Mesendoderm (in vitro differentiated cells): Measurements from ENCODE around the gene WDR44.
"Not testable (repeated sequence)": the region's sequence is repeated elsewhere in the genome, so short reads cannot be mapped to it uniquely, and the experiment has no call there.

Source experiments
- DNase-seq: peaks from one replicate; pipeline ENCODE4 v3.0.0; 2013
- H2AK5ac ChIP-seq: 2 replicates; pipeline ENCODE4 v1.6.1; 2013; ENCODE audit warnings: low read length, inconsistent platforms
- H2BK120ac ChIP-seq: 2 replicates; pipeline ENCODE4 v1.6.1; 2013; ENCODE audit warnings: low read depth, mild to moderate bottlenecking, low read length, moderate library complexity, mixed read lengths
- H2BK15ac ChIP-seq: replicated peaks from 2 replicates; pipeline ENCODE4 v1.6.1; 2013; ENCODE audit warnings: low read depth, mild to moderate bottlenecking, moderate library complexity
- H2BK5ac ChIP-seq: 2 replicates; pipeline ENCODE4 v1.6.1; 2013; ENCODE audit warnings: low read length, inconsistent platforms
- H3K18ac ChIP-seq: 2 replicates; pipeline ENCODE4 v1.6.1; 2013; ENCODE audit warnings: mild to moderate bottlenecking, low read length, mixed read lengths
- H3K23ac ChIP-seq: one replicate; pipeline ENCODE4 v1.6.1; 2013; ENCODE audit warnings: low read length
- H3K27ac ChIP-seq: 2 replicates; pipeline ENCODE4 v1.5.1; 2013; ENCODE audit warnings: low read depth, mild to moderate bottlenecking, inconsistent platforms, low read length, moderate library complexity
- H3K27me3 ChIP-seq: 2 replicates; pipeline ENCODE4 v1.6.1; 2013; ENCODE audit warnings: low read length, control low read depth, mild to moderate bottlenecking, inconsistent platforms; ENCODE audit not compliant: insufficient read depth, poor library complexity
- H3K36me3 ChIP-seq: 2 replicates; pipeline ENCODE4 v1.6.1; 2013; ENCODE audit warnings: low read length, inconsistent platforms; ENCODE audit not compliant: control insufficient read depth, insufficient read depth
- H3K4ac ChIP-seq: one replicate; pipeline ENCODE4 v1.6.1; 2013; ENCODE audit warnings: low read depth, mild to moderate bottlenecking, low read length, moderate library complexity
- H3K4me1 ChIP-seq: 2 replicates; pipeline ENCODE4 v1.6.1; 2013; ENCODE audit warnings: low read depth, low read length, inconsistent platforms; ENCODE audit not compliant: control insufficient read depth
- H3K4me2 ChIP-seq: 2 replicates; pipeline ENCODE4 v1.6.1; 2013; ENCODE audit warnings: low read length
- H3K4me3 ChIP-seq: 2 replicates; pipeline ENCODE4 v1.5.1; 2013; ENCODE audit warnings: mild to moderate bottlenecking, low read length
- H3K56ac ChIP-seq: one replicate; pipeline ENCODE4 v1.6.1; 2013; ENCODE audit warnings: low read length
- H3K79me1 ChIP-seq: 2 replicates; pipeline ENCODE4 v1.6.1; 2013; ENCODE audit warnings: low read length, inconsistent platforms
- H3K79me2 ChIP-seq: 2 replicates; pipeline ENCODE4 v1.6.1; 2013; ENCODE audit warnings: mild to moderate bottlenecking, low read length; ENCODE audit not compliant: control insufficient read depth, insufficient read depth
- H3K9ac ChIP-seq: 2 replicates; pipeline ENCODE4 v1.6.1; 2013; ENCODE audit warnings: low read length, inconsistent platforms
- H4K5ac ChIP-seq: one replicate; pipeline ENCODE4 v1.6.1; 2013; ENCODE audit warnings: low read length
- H4K8ac ChIP-seq: one replicate; pipeline ENCODE4 v1.6.1; 2013; ENCODE audit warnings: low read depth, mild to moderate bottlenecking, control low read depth, low read length, moderate library complexity
- WGBS: extraction: QIAGEN DNeasy Blood & Tissue Kit; methylation state at CpG from one replicate; pipeline ENCODE4 v1.1.7; 2013; ENCODE audit warnings: low lambda C conversion rate, missing lambda C conversion rate; ENCODE audit not compliant: insufficient coverage; ENCODE audit errors: extremely low coverage; 5-methylcytosine and 5-hydroxymethylcytosine counted together

Gene WDR44

GRCh38 chrX:118448273-118448783 lies 102.4 kb downstream of the WDR44 start:
- WGBS = no CpG with 5 or more reads among the region's 3 CpGs
- no peak overlapping the region for H3K4me2 ChIP-seq
- no peaks in the 10 kb centered on the region for H3K4me1 ChIP-seq

GRCh38 chrX:118455013-118455412 lies 109.1 kb downstream of the WDR44 start:
- Histone ChIP-seq H2AK5ac (no peak overlapping the region), H3K4me2 (no peak overlapping the region), H3K27ac (no peak overlapping the region), H3K18ac (no peak overlapping the region), H3K79me1 (no peaks in the 10 kb centered on the region), H3K4me3 (no peak overlapping the region), H2BK5ac (no peak overlapping the region), H4K5ac (no peak overlapping the region), H4K8ac (no peak overlapping the region), H3K79me2 (no peaks in the 10 kb centered on the region), H2BK120ac (no peak overlapping the region), H3K36me3 (no peaks in the 10 kb centered on the region), H3K4me1 (no peaks in the 10 kb centered on the region), H3K9ac (no peak overlapping the region), H3K4ac (no peak overlapping the region), H3K27me3 (no peaks in the 10 kb centered on the region), H3K23ac (no peak overlapping the region), H2BK15ac (no peak overlapping the region), H3K56ac (no peak overlapping the region)
- peak; percentile 25 for DNase-seq
- no CpG with 5 or more reads among the region's 3 CpGs for WGBS

More at GRCh38 chrX:118448273-118448783, 102.4 kb downstream of the WDR44 start:
- H2BK5ac ChIP-seq = no peak overlapping the region
- H2BK120ac ChIP-seq = no peak overlapping the region
- no peak overlapping the region for H3K18ac ChIP-seq
- no peak overlapping the region for H3K4me3 ChIP-seq
- no peaks in the 10 kb centered on the region for H3K79me2 ChIP-seq
- no peak for DNase-seq
- no peaks in the 10 kb centered on the region for H3K36me3 ChIP-seq
- H2AK5ac ChIP-seq = no peak overlapping the region
- H4K8ac ChIP-seq = no peak overlapping the region
- no peaks in the 10 kb centered on the region for H3K79me1 ChIP-seq
- no peak overlapping the region for H3K56ac ChIP-seq
- H3K27ac ChIP-seq = no peak overlapping the region
- no peak overlapping the region for H2BK15ac ChIP-seq
- no peak overlapping the region for H3K9ac ChIP-seq
- H3K23ac ChIP-seq = no peak overlapping the region
- H3K27me3 ChIP-seq = no peaks in the 10 kb centered on the region
- H3K4ac ChIP-seq = no peak overlapping the region
- H4K5ac ChIP-seq = no peak overlapping the region

DNA sequence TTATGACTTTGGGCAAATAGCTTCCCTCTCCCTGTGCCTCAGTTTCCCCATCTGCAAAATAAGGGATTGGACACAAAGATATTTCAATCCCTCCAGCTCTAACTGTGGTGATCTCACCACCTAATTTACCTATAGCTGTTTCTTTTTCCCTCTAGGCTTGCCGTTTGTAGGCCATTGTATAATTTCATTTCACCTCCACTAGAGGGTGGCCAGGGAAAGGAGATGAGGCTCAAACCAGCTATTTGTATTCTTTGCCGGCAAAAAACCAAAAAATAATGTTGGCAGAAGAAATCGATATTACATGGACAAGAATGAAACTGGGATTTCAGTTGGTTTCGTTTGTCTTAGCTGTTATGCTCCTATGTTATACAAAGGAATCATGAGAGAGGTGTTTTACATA lies 113.6 kb downstream of the WDR44 start:
- H2BK5ac ChIP-seq = no peak overlapping the region
- H3K27me3 ChIP-seq = no peaks in the 10 kb centered on the region
- H2BK120ac ChIP-seq = no peak overlapping the region
- no peaks in the 10 kb centered on the region for H3K79me1 ChIP-seq
- H3K79me2 ChIP-seq = no peaks in the 10 kb centered on the region
- H2AK5ac ChIP-seq = no peak overlapping the region
- H3K9ac ChIP-seq = no peak overlapping the region
- H3K56ac ChIP-seq = no peak overlapping the region
- no peak overlapping the region for H4K5ac ChIP-seq
- no peak overlapping the region for H3K4ac ChIP-seq
- no peak overlapping the region for H2BK15ac ChIP-seq
- no peak overlapping the region for H3K23ac ChIP-seq
- H3K36me3 ChIP-seq = no peaks in the 10 kb centered on the region
- H4K8ac ChIP-seq = no peak overlapping the region
- H3K18ac ChIP-seq = no peak overlapping the region
- peak; percentile 52 for DNase-seq
- no peak overlapping the region for H3K27ac ChIP-seq
- H3K4me2 ChIP-seq = no peak overlapping the region
- no peak overlapping the region for H3K4me3 ChIP-seq
- WGBS = no CpG with 5 or more reads among the region's 4 CpGs
- no peaks in the 10 kb centered on the region for H3K4me1 ChIP-seq

GRCh38 chrX:118464501-118464900 lies 118.6 kb downstream of the WDR44 start:
- H3K4ac ChIP-seq = no peak overlapping the region
- H3K18ac ChIP-seq = no peak overlapping the region
- H3K27me3 ChIP-seq = no peaks in the 10 kb centered on the region
- H3K4me1 ChIP-seq = no peaks in the 10 kb centered on the region
- no peaks in the 10 kb centered on the region for H3K36me3 ChIP-seq
- H3K4me2 ChIP-seq = no peak overlapping the region
- H3K27ac ChIP-seq = no peak overlapping the region
- H2BK120ac ChIP-seq = no peak overlapping the region
- H2BK5ac ChIP-seq = no peak overlapping the region
- no peak overlapping the region for H2AK5ac ChIP-seq
- no peak overlapping the region for H3K23ac ChIP-seq
- no peak overlapping the region for H4K8ac ChIP-seq
- no peak overlapping the region for H3K56ac ChIP-seq
- DNase-seq = no peak
- no CpG with 5 or more reads among the region's 6 CpGs for WGBS
- H4K5ac ChIP-seq = no peak overlapping the region
- no peak overlapping the region for H3K9ac ChIP-seq
- no peak overlapping the region for H3K4me3 ChIP-seq
- no peak overlapping the region for H2BK15ac ChIP-seq
- H3K79me2 ChIP-seq = no peaks in the 10 kb centered on the region
- no peaks in the 10 kb centered on the region for H3K79me1 ChIP-seq

DNA sequence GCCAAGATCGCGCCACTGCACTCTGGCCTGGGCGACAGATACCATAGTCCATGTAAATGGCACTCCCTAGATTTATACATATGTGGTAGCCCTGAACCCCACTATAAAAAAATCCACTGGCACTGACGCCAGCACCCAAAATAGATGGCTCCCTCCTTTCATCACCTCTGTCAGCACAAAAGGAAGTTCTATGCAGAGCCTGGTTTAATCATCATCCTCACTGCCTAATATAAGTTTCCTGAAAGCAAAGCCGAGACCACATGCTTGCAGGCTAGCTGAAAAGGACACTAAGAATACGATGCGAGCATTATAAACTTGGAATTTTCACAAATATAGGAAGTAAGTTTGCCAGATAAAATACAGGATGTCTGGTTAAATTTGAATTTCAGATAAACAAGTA lies 122.2 kb downstream of the WDR44 start:
- H3K18ac ChIP-seq = no peak overlapping the region
- H2BK5ac ChIP-seq = no peak overlapping the region
- no peak overlapping the region for H2AK5ac ChIP-seq
- no peak overlapping the region for H3K9ac ChIP-seq
- H3K23ac ChIP-seq = no peak overlapping the region
- no peak overlapping the region for H3K56ac ChIP-seq
- no peak overlapping the region for H3K27ac ChIP-seq
- no peak overlapping the region for H2BK120ac ChIP-seq
- H3K79me1 ChIP-seq = no peaks in the 10 kb centered on the region
- H3K4me2 ChIP-seq = no peak overlapping the region
- H4K5ac ChIP-seq = no peak overlapping the region
- H3K27me3 ChIP-seq = no peaks in the 10 kb centered on the region
- no peak overlapping the region for H3K4ac ChIP-seq
- no peak overlapping the region for H3K4me3 ChIP-seq
- H3K79me2 ChIP-seq = no peaks in the 10 kb centered on the region
- H3K4me1 ChIP-seq = no peaks in the 10 kb centered on the region
- no peak for DNase-seq
- no CpG with 5 or more reads among the region's 7 CpGs for WGBS
- no peak overlapping the region for H2BK15ac ChIP-seq
- H3K36me3 ChIP-seq = no peaks in the 10 kb centered on the region
- no peak overlapping the region for H4K8ac ChIP-seq

DNA sequence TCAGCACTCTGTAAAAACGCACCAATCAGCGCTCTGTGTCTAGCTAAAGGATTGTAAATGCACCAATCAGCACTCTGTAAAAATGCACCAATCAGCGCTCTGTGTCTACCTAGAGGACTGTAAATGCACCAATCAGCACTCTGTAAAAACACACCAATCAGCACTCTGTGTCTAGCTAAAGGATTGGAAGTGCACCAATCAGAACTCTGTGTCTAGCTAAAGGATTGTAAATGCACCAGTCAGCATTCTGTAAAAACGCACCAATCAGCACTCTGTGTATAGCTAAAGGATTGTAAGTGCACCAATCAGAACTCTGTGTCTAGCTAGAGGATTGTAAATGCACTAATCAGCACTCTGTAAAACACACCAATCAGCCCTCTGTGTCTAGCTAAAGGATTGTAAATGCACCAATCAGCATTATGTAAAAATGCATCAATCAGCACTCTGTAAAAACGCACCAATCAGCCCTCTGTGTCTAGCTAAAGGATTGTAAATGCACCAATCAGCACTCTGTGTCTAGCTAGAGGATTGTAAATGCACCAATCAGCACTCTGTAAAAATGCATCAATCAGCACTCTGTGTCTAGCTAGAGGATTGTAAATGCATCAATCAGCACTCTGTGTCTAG lies 124.9 kb downstream of the WDR44 start:
- not testable (repeated sequence) for H3K23ac ChIP-seq, H2AK5ac ChIP-seq, H3K4me1 ChIP-seq, H3K79me2 ChIP-seq, H4K8ac ChIP-seq, H3K18ac ChIP-seq, H2BK5ac ChIP-seq, H3K4me3 ChIP-seq, H3K27me3 ChIP-seq, H3K27ac ChIP-seq, DNase-seq, H3K4ac ChIP-seq, H3K36me3 ChIP-seq, H4K5ac ChIP-seq, H3K4me2 ChIP-seq, H3K9ac ChIP-seq, H2BK120ac ChIP-seq, H2BK15ac ChIP-seq, H3K56ac ChIP-seq, H3K79me1 ChIP-seq
- no CpG with 5 or more reads among the region's 5 CpGs for WGBS
